Smooth muscle cell of the brain vasculature (primary cell): ENCODE data around the gene BAIAP2L2.

Experiments
- DNase-seq: peaks from one replicate; pipeline ENCODE4 v3.0.0-alpha.2; 2012; ENCODE audit warnings: low read depth, low spot score

The BAIAP2L2 gene

GRCh38 chr22:38107692-38108515, 2.6 kb downstream of the BAIAP2L2 start:
- DNase-seq, result no peak

DNA sequence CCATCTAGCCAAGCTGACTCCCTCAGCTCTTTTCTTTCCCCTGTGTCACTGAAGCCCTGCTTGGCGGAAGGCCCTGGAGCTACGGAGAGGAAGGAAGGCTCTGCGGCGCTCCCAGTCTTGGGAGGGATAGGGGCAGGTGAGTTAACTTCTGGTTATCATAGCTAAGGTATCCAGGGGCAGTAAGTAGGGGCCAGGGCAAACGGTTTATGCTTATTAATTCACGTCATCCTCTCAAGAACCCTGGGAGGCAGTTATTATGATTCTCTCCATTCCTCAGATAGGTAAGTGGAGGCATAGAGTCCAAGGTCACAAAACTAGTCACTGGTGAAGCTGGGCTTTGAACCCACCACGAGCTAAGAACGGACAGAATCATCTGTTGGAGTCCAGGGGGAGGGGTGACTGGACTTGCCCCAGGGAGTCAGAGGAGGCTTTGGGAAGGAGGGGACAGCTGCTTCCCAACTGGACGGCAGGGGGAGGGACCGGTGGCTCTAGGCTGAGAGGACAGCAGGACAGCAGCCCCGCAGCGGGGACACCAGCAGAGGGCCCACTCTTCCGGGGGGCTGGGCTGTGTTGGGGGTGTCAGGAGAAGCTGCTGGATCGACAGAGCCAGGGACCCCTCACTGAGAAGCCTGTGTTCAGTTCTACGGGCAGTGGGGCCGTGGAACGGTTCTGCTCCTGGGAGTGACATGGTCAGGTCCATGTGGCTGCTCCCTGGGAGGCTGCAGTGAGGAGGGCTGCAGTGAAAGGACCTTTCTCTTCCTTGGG, 3.5 kb downstream of the BAIAP2L2 start:
- no peak for DNase-seq

DNA sequence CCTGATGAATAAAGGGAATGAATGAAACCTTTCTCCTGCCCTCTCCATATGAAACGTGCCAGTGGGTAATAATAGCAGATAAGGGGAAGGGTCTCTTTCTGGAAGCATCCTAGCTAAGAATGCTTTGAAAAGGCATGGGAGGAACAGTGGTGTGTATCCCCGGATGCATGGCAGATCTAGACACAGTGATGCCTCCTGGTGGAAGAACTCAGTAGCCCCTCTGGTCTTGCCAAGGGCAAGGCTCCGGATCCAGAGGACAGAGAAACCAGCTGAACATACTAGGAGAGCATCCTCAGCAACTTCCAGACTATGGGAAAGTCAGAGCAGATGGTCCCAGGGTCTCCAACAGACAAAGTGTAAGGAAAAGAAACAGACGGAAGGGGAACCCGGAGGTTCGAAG, 6.4 kb downstream of the BAIAP2L2 start:
- DNase-seq, result no peak

- DNase-seq, result no peak
These were observed 6.8 kb downstream of the BAIAP2L2 start for GRCh38 chr22:38103641-38104040.

GRCh38 chr22:38098410-38099249, 11.9 kb downstream of the BAIAP2L2 start:
- DNase-seq, result no peak

- no peak for DNase-seq
These were observed 12.7 kb downstream of the BAIAP2L2 start for GRCh38 chr22:38097557-38098409.

DNA sequence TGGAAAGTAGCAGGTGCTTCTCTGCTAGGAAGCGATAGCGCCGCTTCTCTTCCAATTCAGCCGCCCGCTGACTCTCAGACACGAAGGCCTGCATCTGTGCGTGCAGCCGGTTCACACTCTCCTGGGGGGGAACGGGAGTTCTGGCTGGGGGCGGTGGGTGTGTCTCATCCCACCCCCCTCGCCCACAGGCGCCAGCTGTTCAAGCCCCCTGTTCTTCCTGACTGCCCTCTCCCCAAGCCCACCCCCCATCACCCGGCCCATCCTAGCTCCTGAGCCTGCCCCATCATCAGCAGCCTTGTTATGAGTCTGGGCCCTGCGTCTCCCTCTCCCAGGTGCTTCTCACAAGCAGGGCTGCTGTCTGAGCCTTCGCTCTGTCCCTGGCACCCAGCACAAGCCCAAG, 13.4 kb downstream of the BAIAP2L2 start:
- no peak for DNase-seq

DNA sequence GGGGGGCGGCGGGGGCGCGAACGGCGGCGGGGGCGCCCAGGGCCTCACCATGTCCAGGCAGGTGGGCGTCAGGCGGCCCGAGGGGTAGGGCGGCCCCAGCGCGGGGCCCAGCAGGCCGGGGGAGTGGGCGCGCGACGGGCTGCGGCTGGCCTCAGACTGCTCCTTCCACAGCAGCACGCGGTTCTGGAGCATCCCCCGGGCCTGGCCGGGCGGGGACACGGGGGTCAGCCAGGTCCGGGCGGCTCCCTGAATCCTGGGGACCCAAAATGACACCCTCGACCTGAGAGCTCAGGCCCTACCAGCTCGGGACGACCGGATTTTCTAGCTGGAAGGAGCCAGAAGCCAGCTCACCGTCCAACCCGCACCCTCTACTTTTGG, 21.0 kb downstream of the BAIAP2L2 start:
- DNase-seq, result no peak

DNA sequence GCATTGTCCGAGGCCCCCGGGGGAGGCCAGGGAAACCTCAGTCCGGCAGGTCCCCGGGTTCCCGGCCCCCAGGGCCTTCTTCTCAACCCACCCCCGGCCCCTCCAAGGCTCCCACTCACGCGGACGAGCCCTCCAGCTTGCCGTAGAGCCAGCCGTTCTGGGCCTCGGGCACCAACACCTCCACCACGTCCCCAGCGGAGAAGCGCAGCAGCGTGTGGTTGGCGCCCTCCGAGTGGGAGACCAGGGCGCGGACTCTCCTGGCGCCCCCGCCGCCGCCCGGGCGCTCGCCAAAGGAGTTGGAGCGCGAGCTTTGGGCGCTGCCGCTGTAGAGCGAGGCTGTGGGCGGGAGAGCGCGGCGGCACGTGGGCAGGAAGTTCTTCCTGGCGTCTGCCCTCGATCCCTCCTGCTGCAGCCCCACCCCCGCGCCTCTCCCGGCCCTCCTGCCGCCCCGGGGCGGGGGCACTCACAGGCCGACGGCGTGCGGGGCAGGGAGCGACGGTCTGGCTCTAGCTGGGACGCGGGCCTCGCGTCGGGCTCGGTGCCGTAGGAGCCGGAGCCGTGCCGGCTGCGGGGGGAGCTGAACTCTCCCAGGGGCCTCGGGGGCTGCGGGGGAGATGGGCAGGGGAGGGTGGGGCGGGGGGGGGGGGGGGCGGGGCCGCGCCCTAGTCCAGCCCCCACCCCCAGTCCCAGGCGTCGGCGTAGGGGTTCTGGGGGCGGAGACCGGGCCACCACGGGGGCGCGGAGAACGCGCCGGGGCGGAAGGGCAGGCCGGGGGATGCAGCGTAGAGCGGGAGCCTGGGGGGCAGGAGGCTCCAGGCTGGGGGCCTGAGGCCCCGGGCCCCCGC, 21.6 kb downstream of the BAIAP2L2 start:
- no peak for DNase-seq

DNA sequence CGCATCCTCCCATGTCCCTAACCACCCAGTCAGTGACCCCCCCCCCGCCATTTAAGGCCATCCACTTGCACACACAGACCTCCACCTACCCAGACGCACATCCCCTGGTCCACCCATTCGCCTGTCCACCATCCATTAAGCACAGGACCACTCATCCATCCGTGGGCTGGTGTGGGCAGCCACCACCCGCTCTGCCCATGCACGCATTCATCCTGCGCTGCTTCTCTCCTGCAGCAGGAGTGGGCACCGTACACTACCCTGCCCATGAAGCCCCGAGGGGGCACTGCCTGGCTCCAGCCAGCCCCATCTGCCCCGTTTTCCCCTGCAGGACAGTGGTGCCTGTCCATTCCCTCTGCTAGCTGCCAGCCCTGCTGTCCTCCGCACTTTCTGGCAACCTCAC, 22.6 kb downstream of the BAIAP2L2 start:
- DNase-seq, result no peak

GRCh38 chr22:38086942-38087341, 23.5 kb downstream of the BAIAP2L2 start:
- no peak for DNase-seq

DNA sequence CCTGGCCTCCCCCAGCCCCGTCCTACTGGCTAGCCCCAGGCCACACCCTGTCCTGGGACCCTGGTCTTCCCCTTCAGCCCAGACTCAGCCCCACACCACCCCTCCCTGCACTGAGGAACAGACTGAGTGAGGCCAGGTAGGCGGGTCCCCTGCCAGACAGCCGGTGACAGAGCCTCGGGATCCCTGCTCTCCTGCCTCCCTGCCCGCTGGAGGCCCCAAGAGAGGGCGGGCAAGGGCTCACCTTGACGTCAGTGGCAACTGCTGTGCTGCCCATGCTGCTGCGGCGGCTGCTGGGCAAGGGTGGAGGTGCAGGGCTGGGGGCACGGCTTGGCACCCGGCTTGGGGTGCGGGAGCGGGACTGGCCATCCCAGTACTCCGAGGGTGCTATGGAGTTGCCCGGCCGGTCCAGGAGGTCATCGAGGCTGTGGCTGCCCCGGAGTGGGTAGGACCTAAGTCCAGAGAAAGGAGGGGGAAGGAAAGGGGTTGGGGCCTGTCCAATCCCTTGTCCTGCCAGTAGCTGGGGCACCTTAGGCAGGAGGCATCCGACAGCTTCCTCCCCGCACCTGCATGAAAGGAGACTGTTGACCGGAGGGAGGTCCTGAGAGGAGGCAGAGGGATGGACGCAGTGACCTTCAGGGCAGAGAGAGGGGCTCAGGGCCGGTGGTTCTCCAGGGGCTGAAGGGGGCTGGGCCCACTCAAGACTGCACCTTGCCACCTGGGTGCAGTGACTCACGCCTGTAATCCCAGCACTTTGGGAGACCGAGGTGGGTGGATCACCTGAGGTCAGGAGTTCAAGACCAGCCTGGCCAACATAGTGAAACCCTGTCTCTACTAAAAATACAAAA, 24.3 kb downstream of the BAIAP2L2 start:
- no peak for DNase-seq

GRCh38 chr22:38085501-38085900, 25.0 kb downstream of the BAIAP2L2 start:
- DNase-seq, result no peak

- DNase-seq, result no peak
These were observed 25.4 kb downstream of the BAIAP2L2 start for GRCh38 chr22:38085056-38085455.

GRCh38 chr22:38083931-38084631, 26.4 kb downstream of the BAIAP2L2 start, which contains the start of gene SLC16A8:
TSS of gene SLC16A8 (minus strand) at chr22:38084184. CDS start at chr22:38082873, 1,311 bp downstream.
- no peak for DNase-seq

GRCh38 chr22:38082986-38083710, 27.3 kb downstream of the BAIAP2L2 start:
- DNase-seq, result no peak

GRCh38 chr22:38081941-38082828, 28.3 kb downstream of the BAIAP2L2 start:
- DNase-seq, result no peak
